Fibroblast of skin of scalp (primary cell): ENCODE measurements around the gene TXNDC16.

Source experiments
- DNase-seq: peaks from one replicate; pipeline ENCODE4 v3.0.0-alpha.2; 2013

TXNDC16 gene

DNA sequence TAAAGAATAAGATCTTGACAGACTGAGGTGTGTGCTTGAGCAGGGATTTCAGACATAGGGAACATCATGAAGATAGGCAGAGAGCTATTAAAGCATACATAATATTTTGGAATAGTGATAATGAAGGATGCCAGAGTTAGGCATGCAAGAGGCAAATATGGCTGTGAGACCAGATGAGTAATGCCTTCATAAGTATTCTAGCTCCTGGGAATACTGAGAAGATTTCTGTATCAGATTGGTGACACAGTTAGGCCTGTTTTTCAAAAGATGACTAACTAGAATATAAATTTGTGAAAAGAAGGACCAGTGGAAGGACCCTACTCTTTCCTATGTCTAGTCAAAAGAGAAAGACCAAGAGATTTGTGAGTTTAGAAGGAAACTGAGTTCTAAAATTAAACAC is 108.8 kb downstream of the TXNDC16 start:
- peak; percentile 38 for DNase-seq

DNA sequence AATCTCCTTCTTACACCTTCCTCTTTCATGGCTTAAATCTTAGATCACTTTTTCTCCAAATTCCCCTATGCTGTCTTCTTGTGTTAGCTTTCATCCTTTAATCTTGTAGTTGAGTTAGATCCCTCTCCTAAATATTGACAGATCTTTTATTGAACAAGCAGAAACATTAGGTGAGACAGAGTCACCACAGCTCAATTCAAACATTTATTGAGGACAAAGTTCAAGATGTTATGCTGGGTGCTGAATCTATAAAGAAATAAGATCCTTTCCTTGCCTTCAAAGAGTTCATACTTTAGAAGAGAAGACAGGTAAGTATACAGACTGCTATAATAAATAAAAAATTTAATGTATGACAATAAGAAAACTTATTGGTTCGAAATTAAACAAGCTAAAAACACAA is 109.7 kb downstream of the TXNDC16 start:
- no peak for DNase-seq

DNA sequence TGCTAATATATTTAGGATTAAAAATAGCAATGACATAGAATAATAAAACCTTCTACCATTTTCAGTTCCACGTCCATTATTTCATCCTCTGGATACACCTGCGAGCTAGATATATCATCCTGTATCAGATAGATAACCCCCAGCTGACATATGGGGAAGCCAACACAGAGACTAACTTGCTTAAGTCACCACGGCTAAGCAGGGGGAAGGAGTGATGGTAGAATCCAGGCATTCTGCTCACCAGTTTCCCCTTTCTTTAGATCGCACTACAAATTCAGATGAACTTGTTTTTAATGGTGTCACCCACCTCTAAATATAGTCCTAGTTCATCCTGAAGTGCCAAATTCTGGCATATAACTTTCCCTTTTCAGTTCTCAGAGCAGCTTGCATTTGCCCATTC is 110.1 kb downstream of the TXNDC16 start:
- no peak for DNase-seq

DNA sequence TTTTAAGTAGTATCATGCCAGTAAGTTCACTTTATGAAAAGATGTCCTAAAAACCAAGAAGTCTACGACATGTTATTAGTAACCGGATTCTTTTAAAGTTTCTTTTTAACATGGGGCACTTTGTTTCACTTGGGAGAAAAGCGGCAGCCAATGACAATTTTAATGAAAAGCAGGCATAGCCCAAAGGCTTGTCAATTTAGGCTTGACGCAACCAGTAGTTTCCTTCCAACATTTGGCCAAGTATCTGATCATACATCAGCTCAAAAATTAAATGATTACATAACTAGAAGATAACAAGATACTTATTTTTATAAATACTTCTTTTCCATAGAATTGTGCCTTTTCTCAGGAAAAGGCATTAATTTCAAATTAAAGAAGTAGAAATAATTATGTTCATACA is 112.8 kb downstream of the TXNDC16 start:
- no peak for DNase-seq

DNA sequence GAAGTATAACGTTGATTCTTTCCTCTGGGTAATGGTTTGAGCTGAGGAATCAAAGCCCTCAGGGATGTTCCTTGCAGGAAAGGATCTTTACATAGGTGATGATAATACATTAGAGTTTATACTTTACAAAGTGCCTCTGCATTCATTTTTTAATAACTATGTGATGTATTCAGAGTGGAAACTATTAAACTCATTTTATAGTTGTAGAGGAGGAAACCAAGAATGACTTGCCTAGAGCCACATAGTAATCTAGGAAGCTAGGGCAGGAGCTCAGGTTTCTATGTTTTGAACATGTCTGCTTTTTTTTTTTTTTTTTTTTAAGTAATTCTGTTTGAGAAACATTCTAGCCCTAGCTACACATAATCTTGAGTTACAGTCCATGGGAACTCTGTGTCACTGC is 117.3 kb downstream of the TXNDC16 start:
- DNase-seq = no peak

DNA sequence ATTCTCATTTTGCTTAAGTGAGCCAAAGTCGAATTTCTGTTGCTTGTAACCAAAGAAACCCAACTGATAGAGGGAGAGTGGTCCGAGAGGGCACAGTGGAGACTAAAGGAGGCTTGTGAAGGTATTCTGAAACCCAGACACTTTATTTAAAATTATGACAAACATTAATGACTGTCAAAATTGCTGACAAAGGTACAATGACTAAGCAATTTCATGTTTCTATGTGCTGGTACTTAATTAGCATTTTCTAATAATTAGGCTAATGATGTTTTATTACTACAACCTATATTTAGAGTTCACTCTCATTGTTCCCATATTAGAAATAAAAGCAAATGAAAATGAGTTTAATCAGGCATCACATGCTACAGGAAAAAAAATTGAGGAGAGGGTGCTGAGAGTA is 121.8 kb downstream of the TXNDC16 start:
- no peak for DNase-seq

DNA sequence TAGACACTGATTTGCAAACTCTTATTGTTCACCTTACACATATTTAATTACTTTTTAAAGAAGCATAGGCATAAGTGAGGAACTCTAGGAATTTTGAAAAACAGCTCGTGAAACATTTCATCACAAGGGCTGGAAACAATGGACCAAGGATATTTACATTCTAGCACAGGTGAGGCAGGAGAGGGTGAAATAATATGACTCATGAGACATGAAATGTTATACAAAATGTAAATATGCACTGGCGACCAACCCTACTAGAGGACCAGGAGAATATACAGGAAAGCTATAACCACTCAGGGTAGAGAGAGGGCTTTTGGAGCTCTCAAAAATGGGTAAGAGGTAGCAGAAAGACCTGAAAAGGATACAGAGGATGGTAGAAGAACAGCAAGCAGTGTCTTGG is 122.9 kb downstream of the TXNDC16 start:
- DNase-seq = no peak

DNA sequence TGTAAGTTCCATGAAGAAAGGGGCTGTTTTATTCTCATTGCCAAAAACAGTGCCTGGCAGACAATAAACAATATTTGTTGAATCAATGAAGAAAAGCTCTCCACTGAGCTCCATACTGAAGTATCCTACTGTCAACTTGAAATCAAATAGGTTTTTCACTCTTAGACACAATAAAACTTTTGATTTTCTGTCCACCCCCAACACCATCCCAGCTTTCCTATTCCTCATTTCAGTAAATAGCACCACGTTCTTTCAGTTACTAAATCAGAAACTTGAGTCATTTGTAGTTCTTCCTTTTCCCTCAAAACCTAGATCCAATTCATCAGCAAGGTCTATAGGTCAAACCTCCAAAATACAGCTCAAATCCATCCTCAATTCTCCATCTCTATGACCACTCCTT is 124.8 kb downstream of the TXNDC16 start:
- DNase-seq = no peak

DNA sequence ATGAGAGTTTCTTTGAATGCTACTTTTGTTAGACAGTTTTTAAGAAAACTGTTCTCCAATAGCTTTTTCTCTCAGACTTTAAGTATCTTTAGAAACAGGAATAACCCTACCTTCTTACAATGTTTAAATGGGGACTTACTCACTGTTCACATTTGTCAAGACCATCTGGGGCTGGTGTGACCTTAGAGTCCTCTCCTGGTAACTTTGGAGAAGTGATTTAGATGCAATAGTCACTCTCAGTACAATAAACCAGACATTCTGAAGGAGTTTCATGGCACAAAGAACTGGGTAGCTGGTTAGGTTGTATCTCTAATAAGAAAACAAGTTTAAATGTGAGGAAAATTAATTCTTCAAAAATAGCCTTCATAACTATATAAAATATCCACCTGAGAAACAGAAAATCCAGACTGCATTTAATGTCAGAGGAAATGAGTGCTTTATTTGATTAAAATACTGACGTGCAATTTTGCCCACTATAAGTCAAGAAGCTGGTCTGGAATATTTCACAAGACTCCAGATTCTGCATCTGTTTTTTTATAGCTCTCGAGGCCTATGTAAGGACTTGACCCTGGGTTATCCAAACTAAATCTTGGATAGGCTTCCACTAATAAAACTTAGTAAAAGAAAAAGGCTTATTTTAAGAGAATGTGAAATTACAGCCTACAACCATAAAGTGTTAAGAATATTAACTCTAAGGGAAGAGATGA is 129.5 kb downstream of the TXNDC16 start:
- DNase-seq = no peak

DNA sequence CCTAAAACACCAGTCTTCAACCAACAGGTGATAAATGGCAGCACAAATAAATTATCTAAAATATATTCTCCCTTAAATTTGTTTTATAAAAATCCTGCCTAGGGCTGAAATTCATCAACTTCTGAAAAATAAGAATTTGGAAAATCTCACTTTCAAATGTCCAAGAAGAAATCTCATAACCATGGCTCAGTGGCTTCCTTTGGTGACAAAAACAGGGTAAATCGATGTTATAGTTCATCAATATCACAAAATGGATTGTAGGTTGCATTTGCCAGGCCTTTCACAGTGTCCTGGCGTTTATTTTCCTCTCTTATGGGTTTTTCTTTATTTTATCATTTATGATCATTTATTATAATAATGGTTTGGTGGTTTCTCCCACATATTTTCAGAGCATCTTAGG is 135.2 kb downstream of the TXNDC16 start:
- no peak for DNase-seq

DNA sequence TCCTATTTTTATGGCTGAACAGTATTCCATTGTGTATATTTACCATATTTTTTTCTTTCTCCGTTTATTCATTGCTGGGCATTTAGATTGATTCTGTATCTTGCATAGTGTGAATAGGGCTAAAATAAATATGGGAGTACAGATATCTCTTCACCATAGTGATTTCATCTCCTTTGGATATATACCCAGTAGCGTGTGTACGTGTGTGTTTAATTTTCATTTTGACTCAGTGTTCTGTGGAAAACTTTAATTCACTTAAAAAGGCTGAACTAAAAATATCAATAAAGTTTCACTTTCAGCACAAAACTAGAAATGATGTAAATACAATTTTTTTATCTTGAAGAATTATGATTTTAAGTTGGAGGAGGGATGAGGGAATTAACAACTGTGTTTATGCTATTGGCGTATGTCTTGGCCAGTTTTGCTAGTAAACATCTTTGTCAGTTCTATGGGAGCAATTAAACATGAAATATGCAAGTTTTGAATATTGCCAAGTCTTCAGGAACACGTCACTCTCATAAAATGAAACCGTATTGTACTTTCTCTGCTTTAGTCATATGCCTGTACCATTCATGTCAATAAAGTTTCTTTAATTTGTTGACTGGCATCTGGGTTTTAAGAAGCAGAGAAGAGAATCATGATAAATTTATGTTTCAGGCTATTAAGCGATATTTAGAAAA is 138.4 kb downstream of the TXNDC16 start:
- peak; percentile 62 for DNase-seq

DNA sequence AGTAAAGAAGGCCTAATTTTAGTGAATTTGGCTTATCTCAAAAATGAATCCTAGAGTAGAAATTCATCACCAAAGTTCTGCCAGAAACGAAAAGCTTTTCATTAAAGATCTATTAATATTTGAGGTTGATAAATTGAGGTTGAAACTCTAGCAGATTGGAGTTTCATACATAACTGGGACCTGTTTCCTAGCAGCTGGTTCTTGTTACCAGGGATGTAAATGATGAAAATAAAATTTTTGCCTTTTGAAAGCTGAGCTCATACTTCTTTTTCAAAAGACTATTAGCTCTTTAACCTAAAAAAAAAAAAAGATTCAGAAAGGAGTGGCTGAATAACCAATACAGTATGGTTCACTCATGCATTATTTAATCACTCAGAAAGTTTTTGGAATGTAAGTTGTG is 139.9 kb downstream of the TXNDC16 start:
- no peak for DNase-seq

DNA sequence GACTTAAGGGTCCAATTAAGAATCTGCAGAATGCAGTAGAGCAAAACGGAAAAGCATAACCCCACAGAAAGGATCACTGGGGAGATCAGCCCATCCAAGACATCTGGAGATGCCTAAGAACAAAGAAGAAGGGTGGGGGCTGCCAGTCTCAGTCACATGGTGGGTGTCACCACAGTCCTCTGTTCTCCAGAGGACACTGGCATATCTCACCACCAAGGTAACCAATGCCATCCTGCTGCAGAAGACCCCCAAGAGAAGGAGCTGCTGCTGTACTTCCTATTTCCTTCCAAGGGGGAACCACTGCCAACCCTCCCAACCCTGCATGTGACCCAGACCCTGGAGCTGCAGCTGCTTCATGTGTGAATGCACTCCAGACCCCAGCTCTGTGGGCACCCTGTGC is 147.0 kb downstream of the TXNDC16 start:
- no peak for DNase-seq

DNA sequence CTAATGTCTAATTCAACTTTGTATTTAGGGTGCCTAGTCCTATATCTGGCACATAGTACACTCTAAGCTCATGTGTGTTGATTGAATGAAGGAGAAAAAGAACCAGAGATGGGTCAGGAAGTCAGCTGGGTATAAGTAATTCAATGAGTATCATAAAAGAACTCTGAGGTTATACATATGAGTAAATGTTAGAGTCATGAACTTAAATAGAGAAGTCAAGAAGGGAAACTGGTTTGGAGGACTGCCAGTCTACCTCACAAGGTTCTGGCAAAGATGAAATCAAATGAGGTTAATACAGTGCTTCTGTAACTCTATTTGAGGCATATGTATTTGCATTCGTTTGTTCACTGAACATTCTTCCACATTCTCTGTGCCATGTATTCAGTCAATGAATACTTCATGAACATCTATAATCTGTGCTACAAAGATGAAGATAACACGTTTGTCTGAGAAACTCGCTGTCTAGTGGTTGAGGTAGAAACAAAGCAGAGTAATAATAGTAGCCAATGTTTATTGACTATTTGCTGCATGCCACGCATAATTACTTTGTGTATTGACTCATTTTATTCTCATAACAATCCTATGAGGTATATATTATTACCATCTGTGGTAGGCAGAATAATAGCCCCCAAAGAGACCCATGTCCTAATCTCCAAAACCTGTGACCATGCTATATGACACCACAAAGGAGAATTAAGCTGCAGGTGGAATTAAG is 149.3 kb downstream of the TXNDC16 start:
- peak; percentile 18 for DNase-seq

DNA sequence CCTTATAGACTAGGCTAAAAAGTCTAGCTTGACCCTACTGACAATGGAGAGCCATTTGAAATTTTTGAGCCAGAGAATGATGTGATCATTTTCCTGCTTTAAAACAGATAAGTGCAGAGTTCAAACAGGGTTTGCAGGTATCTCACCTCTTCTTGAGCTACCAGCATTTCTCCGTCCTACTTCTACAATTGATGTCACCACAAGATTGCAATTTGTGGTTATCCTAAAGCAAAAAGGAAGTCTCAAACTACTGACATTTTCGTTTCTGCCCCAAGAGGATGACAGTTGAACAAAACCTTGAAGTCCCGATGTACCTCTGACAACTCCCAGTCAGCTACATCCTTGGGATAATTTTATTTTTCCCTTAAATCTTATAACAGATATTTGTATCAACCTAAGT is 151.5 kb downstream of the TXNDC16 start:
- no peak for DNase-seq

DNA sequence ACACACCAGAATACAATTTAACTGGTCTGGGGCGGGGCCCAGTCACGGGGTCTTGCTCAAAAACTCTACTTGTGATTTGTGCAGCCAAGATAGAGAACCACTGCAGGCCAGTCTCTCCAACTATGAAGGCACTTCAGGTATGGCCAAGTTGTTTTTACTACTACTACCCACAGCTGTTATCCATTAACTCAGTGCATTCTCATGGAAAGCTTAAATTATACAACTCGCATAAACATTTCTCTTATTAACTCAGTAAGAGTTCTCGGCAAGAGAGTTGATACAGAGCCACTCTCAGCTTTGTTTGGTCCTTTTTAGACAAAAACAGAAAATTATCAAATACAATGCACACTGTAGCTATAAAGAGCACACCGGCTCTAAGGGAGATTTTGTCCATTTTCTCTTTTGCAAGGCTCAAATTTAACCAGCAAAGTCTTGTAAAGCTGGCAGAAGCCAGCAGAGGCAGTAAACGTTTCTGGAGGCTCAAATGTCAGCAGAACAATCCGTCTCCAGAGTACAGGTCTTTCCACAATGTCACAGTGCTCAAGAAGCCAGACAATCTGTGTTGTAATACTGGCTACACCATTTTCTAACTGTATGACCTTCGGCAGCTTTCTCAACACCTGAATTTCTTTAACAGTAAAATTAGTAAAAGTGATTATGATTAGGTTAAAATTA is 152.2 kb downstream of the TXNDC16 start:
- peak; percentile 58 for DNase-seq

DNA sequence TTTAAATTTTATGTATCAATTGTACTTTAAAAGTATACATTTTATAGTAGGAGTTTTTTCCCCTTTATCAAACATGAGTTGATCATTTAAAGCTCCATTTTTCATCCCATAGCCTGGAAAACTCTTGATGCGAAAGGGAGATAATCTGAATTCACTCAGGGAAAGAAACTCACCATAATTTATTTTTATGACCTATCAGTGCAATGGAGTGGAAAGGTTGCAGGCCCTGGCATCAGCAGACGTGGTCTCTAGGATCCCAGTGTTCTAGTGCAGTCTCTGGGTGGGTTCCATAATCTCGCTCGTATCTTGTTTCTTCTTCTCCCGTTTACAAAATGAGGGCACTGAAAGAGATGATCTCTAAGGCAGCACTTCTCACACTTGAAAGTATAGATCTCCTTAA is 153.2 kb downstream of the TXNDC16 start:
- no peak for DNase-seq

DNA sequence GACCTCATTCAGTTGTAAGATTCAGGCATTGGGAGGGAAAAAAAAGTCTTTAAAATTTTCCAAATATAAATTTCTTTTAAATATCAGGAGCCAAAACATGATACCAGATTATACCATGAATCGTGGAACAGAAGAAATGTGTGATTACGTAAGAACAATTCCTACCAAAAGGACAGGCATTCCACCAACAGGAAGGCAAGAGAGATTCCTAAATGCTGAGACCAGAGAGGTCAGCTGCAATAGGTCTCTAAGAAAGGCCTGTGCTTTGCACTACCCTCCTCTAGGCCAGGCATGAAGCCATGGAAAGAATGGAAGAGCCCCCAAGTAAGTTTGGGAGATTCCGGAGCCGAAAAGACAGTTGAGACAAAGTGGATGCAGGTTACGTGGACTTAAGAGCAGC is 154.5 kb downstream of the TXNDC16 start:
- peak; percentile 54 for DNase-seq

DNA sequence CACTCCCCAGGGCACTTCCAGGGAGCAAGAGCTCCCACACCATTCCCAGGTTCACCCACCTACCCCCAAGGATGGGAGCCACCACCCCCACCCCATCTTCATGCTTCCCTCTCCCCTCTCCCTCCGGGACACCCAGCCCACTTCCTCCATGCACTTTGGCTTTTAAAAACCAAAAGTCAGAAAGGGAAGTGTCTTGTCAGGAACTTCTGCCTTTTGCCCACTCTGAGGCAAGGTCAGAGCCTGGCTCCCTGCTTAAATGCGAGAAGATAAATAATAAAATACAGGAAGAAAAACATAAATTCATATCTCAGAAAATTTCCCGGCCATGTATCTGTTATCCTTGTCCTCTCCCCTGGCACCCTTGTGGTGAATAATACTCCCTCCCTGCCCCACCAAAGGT is 156.6 kb downstream of the TXNDC16 start:
- no peak for DNase-seq

DNA sequence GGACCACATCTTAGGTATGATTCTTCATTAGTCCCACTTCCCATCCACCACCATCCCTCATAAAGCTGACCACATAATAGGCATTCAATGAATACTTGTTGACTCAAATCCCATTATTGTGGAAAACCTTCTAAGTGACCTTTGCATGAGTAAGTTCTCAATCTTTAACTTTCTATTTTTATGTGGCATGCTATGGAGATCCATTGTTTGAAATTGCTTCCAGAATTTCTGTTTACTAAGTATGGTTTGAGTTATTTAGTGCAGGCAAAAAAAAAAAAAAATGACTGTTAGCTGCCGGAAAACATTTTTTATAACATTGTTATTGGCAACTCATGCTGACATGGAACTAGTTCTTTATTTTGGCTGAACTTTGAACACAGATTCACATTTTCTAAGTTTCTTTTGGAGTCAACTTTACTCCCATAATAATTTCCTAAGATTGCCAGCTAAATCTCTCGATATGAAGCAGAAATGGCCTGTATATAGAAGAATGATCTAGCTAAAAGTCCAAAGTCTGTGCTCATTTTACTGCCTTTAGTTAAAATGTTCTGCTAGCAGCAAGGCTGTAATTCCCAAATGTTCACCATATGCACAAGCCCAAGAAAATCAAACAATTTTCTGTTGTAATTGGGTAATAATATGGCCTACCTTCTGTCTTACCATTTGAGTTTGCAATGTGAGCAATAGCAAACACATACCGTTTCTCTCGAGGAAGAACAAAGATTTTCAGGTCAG is 160.3 kb downstream of the TXNDC16 start:
- DNase-seq = peak; percentile 76
